HEK293 (cell line): ENCODE results near the gene ADRB2.

ENCODE experiments used
- ATF2 ChIP-seq: fragments of 450-650 bp; formaldehyde crosslinking; IDR thresholded peaks from 2 replicates; pipeline ENCODE4 v1.5.1; 2016; ENCODE audit warnings: missing biosample characterization, missing genetic modification characterization, low read depth
- CTCF ChIP-seq: fragments of 450-650 bp; formaldehyde crosslinking; IDR thresholded peaks from 2 replicates; pipeline ENCODE4 v1.5.1; 2016; ENCODE audit warnings: missing biosample characterization, missing genetic modification characterization
- HOXA7 ChIP-seq: sonication (generic); formaldehyde crosslinking; IDR thresholded peaks from 2 replicates; pipeline ENCODE4 v1.8.1; 2022; ENCODE audit warnings: missing genetic modification reagents, borderline replicate concordance
- KLF16 ChIP-seq: fragments of 450-650 bp; formaldehyde crosslinking; IDR thresholded peaks from 2 replicates; pipeline ENCODE4 v1.5.1; 2017; ENCODE audit warnings: missing biosample characterization, missing genetic modification characterization
- RBAK ChIP-seq: fragments of 450-650 bp; formaldehyde crosslinking; IDR thresholded peaks from 2 replicates; pipeline ENCODE4 v1.5.1; 2016; ENCODE audit warnings: missing biosample characterization, missing genetic modification characterization
- SCRT1 ChIP-seq: fragments of 450-650 bp; formaldehyde crosslinking; IDR thresholded peaks from 2 replicates; pipeline ENCODE4 v1.5.1; 2016; ENCODE audit warnings: missing biosample characterization, missing genetic modification characterization, borderline replicate concordance
- TCF7L2 ChIP-seq: IDR thresholded peaks from 2 replicates; pipeline ENCODE4 v1.6.1; 2011; ENCODE audit warnings: low read depth, mild to moderate bottlenecking, inconsistent platforms, low read length, moderate library complexity, borderline replicate concordance
- ZNF140 ChIP-seq: fragments of 450-650 bp; formaldehyde crosslinking; IDR thresholded peaks from 2 replicates; pipeline ENCODE4 v1.5.1; 2016; ENCODE audit warnings: missing biosample characterization, missing genetic modification characterization
- ZNF274 ChIP-seq, 2 experiments: fragments of 200-500 bp in 1 of 2; fragments of 450-650 bp in 1 of 2; sonication (Bioruptor generic) in 1 of 2; formaldehyde crosslinking in 1 of 2; IDR thresholded peaks; 2 replicates each; pipeline versions ENCODE4 v1.5.1 to v1.6.1; 2014 to 2016; ENCODE audit warnings: borderline replicate concordance in 1 of 2, inconsistent platforms in 1 of 2, low read length in 1 of 2, missing biosample characterization in 1 of 2, missing genetic modification characterization in 1 of 2
- ZNF350 ChIP-seq: fragments of 450-650 bp; formaldehyde crosslinking; IDR thresholded peaks from 2 replicates; pipeline ENCODE4 v1.5.0; 2017; ENCODE audit warnings: missing biosample characterization, mild to moderate bottlenecking, missing genetic modification characterization
- ZNF610 ChIP-seq: fragments of 450-650 bp; formaldehyde crosslinking; IDR thresholded peaks from 2 replicates; pipeline ENCODE4 v1.5.1; 2016; ENCODE audit warnings: missing biosample characterization, missing genetic modification characterization, borderline replicate concordance
- ZNF670 ChIP-seq: fragments of 450-650 bp; formaldehyde crosslinking; IDR thresholded peaks from 2 replicates; pipeline ENCODE4 v1.5.1; 2016; ENCODE audit warnings: missing biosample characterization, missing genetic modification characterization, low read depth
- ZXDB ChIP-seq: fragments of 450-650 bp; formaldehyde crosslinking; IDR thresholded peaks from 2 replicates; pipeline ENCODE4 v1.5.1; 2016; ENCODE audit warnings: missing biosample characterization, missing genetic modification characterization
- TF ChIP-seq, protein P1 (sequence below): fragments of 450-650 bp; formaldehyde crosslinking; IDR thresholded peaks from 2 replicates; pipeline ENCODE4 v1.5.1; 2016; ENCODE audit warnings: missing biosample characterization, missing genetic modification characterization

DNA sequence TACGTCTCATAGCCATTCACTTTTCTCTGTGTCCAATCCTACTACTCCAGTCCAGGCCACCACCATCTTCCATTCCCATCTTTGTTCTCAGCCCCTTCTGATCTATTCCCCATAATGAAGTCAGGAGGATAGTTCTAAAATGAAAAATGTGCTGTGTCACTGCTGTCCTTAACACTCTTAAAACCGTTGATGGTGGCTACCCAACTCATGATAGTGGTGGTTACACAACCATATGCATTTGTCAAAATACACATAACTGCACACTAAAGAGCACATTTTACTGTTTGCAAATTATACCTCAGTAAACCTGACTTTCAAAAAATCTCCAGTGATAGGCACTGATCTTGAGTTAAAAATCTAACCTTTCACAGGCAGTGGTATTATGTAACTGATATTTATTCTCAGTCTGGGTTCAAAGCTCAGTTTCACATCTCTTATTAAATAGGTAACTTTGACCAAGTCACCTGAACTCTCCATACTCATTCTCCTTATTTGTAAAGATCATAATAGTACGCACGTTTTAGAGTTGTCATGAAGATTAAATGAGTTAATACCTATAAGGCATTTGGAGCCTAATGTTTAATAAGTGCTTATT lies 24.6 kb upstream of the ADRB2 start:
- TF ChIP-seq CTCF (tag by site-specific recombination) (no peak), RBAK (tag by site-specific recombination) (no peak), TCF7L2 (no peak), ZNF140 (tag by site-specific recombination) (no peak), HOXA7 (CRISPR knock-in tag) (no peak), ZNF670 (no peak), ZNF274 (IDR thresholded peaks at IDR 0.05; ENCODE audit: low read length) (no peak), ZNF274 (tag by site-specific recombination; IDR thresholded peaks at IDR 0.05; ENCODE audit: borderline replicate concordance) (no peak), ATF2 (tag by site-specific recombination) (no peak), KLF16 (tag by site-specific recombination) (no peak), SCRT1 (tag by site-specific recombination) (no peak), ZNF610 (tag by site-specific recombination) (no peak), ZNF350 (no peak), ZXDB (tag by site-specific recombination) (no peak)
- TF ChIP-seq, protein P1, sequence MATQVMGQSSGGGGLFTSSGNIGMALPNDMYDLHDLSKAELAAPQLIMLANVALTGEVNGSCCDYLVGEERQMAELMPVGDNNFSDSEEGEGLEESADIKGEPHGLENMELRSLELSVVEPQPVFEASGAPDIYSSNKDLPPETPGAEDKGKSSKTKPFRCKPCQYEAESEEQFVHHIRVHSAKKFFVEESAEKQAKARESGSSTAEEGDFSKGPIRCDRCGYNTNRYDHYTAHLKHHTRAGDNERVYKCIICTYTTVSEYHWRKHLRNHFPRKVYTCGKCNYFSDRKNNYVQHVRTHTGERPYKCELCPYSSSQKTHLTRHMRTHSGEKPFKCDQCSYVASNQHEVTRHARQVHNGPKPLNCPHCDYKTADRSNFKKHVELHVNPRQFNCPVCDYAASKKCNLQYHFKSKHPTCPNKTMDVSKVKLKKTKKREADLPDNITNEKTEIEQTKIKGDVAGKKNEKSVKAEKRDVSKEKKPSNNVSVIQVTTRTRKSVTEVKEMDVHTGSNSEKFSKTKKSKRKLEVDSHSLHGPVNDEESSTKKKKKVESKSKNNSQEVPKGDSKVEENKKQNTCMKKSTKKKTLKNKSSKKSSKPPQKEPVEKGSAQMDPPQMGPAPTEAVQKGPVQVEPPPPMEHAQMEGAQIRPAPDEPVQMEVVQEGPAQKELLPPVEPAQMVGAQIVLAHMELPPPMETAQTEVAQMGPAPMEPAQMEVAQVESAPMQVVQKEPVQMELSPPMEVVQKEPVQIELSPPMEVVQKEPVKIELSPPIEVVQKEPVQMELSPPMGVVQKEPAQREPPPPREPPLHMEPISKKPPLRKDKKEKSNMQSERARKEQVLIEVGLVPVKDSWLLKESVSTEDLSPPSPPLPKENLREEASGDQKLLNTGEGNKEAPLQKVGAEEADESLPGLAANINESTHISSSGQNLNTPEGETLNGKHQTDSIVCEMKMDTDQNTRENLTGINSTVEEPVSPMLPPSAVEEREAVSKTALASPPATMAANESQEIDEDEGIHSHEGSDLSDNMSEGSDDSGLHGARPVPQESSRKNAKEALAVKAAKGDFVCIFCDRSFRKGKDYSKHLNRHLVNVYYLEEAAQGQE (tag by site-specific recombination) = no peak
